Small intestine (tissue), 7 donors: ENCODE measurements around the gene CDH2. TPM values are rescaled to one million over a fixed set of nuclear protein-coding genes. Genes with fewer than 3 reads are reported as not detected.

Experiments
- DNase-seq, 2 donors: peaks; one replicate each; pipeline versions ENCODE4 v3.0.0 to v3.0.0-alpha.2; 2013
- FAIRE-seq: peaks from 2 replicates; lab custom pipeline; 2012; peaks lifted over from hg19 to GRCh38; lab: Jason Lieb, UNC
- H3K27ac ChIP-seq, 3 donors: one replicate each; pipeline ENCODE4 v1.5.1; 2013; ENCODE audit warnings: low read length in 2 of 3, mild to moderate bottlenecking in 2 of 3, control low read depth in 1 of 3, inconsistent platforms in 1 of 3, low read depth in 1 of 3, moderate library complexity in 1 of 3
- H3K27me3 ChIP-seq, 3 donors: one replicate each; pipeline ENCODE4 v1.6.1; 2013; ENCODE audit warnings: low read length in 3 of 3, inconsistent platforms in 1 of 3; ENCODE audit not compliant: control insufficient read depth in 3 of 3, insufficient read depth in 3 of 3
- H3K36me3 ChIP-seq, 3 donors: one replicate each; pipeline ENCODE4 v1.6.1; 2013; ENCODE audit warnings: low read length in 3 of 3, inconsistent platforms in 1 of 3, low read depth in 1 of 3, mild to moderate bottlenecking in 1 of 3, moderate library complexity in 1 of 3; ENCODE audit not compliant: control insufficient read depth in 3 of 3, insufficient read depth in 2 of 3
- H3K4me1 ChIP-seq, 3 donors: one replicate each; pipeline ENCODE4 v1.6.1; 2013; ENCODE audit warnings: low read length in 2 of 3, inconsistent platforms in 1 of 3, low read depth in 1 of 3, mild to moderate bottlenecking in 1 of 3, moderate library complexity in 1 of 3; ENCODE audit not compliant: control insufficient read depth in 3 of 3, insufficient read depth in 2 of 3
- H3K4me3 ChIP-seq, 3 donors: one replicate each; pipeline ENCODE4 v1.5.1; 2013; ENCODE audit warnings: low read length in 3 of 3, control low read depth in 1 of 3, inconsistent platforms in 1 of 3, low read depth in 1 of 3, mild to moderate bottlenecking in 1 of 3, moderate library complexity in 1 of 3
- H3K9me3 ChIP-seq, 2 donors: one replicate each; pipeline ENCODE4 v1.6.1; 2013; ENCODE audit warnings: low read depth in 1 of 2, low read length in 1 of 2; ENCODE audit not compliant: control insufficient read depth in 2 of 2, insufficient read depth in 1 of 2
- WGBS, 3 donors: extraction: QIAGEN DNeasy Blood & Tissue Kit; methylation state at CpG; one replicate each; pipeline ENCODE4 v1.1.7; 2013; 5-methylcytosine and 5-hydroxymethylcytosine counted together
- polyA plus RNA-seq, 4 donors: library from polyadenylated mRNA; stranded (reverse) in 3 of 4; unstranded in 1 of 4; fragments of 200-250 nt in 3 of 4; fragments of 120-200 nt in 1 of 4; gene quantifications; one replicate each; pipeline versions ENCODE4 v1.2.1 to v1.2.3, GENCODE V29; 2013
- donor health status: healthy with polysubstance abuse.
- donor health status: control.
- donor health status: control.
- donor health status: Bipolar disorder and iron deficiency.
- donor health status: healthy.

Gene CDH2
- polyA plus RNA-seq, 4 donors: 1.1 to 8.9 (median 1.5) TPM; not detected in 1

GRCh38 chr18:28193177-28193778, 16.3 kb upstream of the CDH2 start:
- Histone ChIP-seq H3K27me3 (no peaks in the 10 kb centered on the region), H3K36me3 (no peaks in the 10 kb centered on the region), H3K4me3 (no peak overlapping the region), H3K9me3 (no peaks in the 10 kb centered on the region), H3K27ac (no peak overlapping the region), H3K4me1 (no peaks in the 10 kb centered on the region)
- WGBS, 3 donors: 65 to 66% (median 65%) methylated on average over 6 of the region's 6 CpGs
- DNase-seq (no peak), FAIRE-seq (no peak)

GRCh38 chr18:28189400-28190239, 12.7 kb upstream of the CDH2 start:
- Histone ChIP-seq H3K4me1 (no peaks in the 10 kb centered on the region), H3K36me3 (no peaks in the 10 kb centered on the region), H3K9me3 (no peaks in the 10 kb centered on the region), H3K27ac (no peak overlapping the region), H3K27me3 (peaks cover 0 to 5% (median 2%) of the 10 kb centered on the region in 3 donors), H3K4me3 (no peak overlapping the region)
- FAIRE-seq (no peak), DNase-seq (peak; percentile 18 to 46)
- whole genome bisulfite sequencing, 3 donors: 55 to 68% (median 64%) methylated on average over 5 of the region's 5 CpGs

- no peaks in the 10 kb centered on the region for H3K36me3 ChIP-seq
- peaks cover 0 to 14% (median 2%) of the 10 kb centered on the region in 3 donors for H3K27me3 ChIP-seq
- FAIRE-seq (no peak), DNase-seq (no peak)
- no peaks in the 10 kb centered on the region for H3K4me1 ChIP-seq
- H3K4me3 ChIP-seq: no peak overlapping the region
- no peaks in the 10 kb centered on the region for H3K9me3 ChIP-seq
- 71 to 80% (median 74%) methylated on average over 3 of the region's 3 CpGs for whole genome bisulfite sequencing, 3 donors
- no peak overlapping the region for H3K27ac ChIP-seq
These were observed 8.2 kb upstream of the CDH2 start for GRCh38 chr18:28185121-28185520.

GRCh38 chr18:28183418-28184078, 6.6 kb upstream of the CDH2 start:
- H3K36me3 ChIP-seq: no peaks in the 10 kb centered on the region
- H3K27me3 ChIP-seq: peaks cover 2 to 18% (median 2%) of the 10 kb centered on the region in 3 donors
- no peaks in the 10 kb centered on the region for H3K4me1 ChIP-seq
- H3K4me3 ChIP-seq: no peak overlapping the region
- DNase-seq: no peak
- no peak for FAIRE-seq
- no peak overlapping the region for H3K27ac ChIP-seq
- WGBS, 3 donors: 24 to 59% (median 37%) methylated on average over 4 of the region's 4 CpGs
- H3K9me3 ChIP-seq: no peaks in the 10 kb centered on the region

- FAIRE-seq (no peak), DNase-seq (no peak)
- Histone ChIP-seq H3K4me1 (no peaks in the 10 kb centered on the region), H3K4me3 (no peak overlapping the region), H3K27me3 (peaks cover 4 to 27% (median 13%) of the 10 kb centered on the region in 3 donors), H3K27ac (no peak overlapping the region), H3K9me3 (no peaks in the 10 kb centered on the region), H3K36me3 (no peaks in the 10 kb centered on the region)
- 52 to 77% (median 59%) methylated on average over 2 of the region's 2 CpGs for WGBS, 3 donors
These were observed 4.7 kb upstream of the CDH2 start for GRCh38 chr18:28181616-28182015.

GRCh38 chr18:28178720-28179119, 1.8 kb upstream of the CDH2 start:
- no peak overlapping the region for H3K4me3 ChIP-seq
- FAIRE-seq (no peak), DNase-seq (no peak)
- H3K27me3 ChIP-seq: peaks cover 14 to 43% (median 25%) of the 10 kb centered on the region in 3 donors
- WGBS, 3 donors: 48 to 57% (median 52%) methylated on average over 6 of the region's 6 CpGs
- no peaks in the 10 kb centered on the region for H3K36me3 ChIP-seq
- no peak overlapping the region for H3K27ac ChIP-seq
- no peaks in the 10 kb centered on the region for H3K9me3 ChIP-seq
- H3K4me1 ChIP-seq: no peaks in the 10 kb centered on the region

GRCh38 chr18:28177828-28178635, 1.1 kb upstream of the CDH2 start:
- no peaks in the 10 kb centered on the region for H3K4me1 ChIP-seq
- 1 to 2% (median 2%) methylated on average over 41 to 83 of the region's 83 CpGs for WGBS, 3 donors
- H3K9me3 ChIP-seq: no peaks in the 10 kb centered on the region
- no peak overlapping the region for H3K27ac ChIP-seq
- H3K4me3 ChIP-seq: peak overlapping the region; percentile 7 to 43 (median 22)
- no peaks in the 10 kb centered on the region for H3K36me3 ChIP-seq
- DNase-seq: peak in 1 of 2 donors; percentile 66
- FAIRE-seq: no peak
- H3K27me3 ChIP-seq: peaks cover 14 to 45% (median 25%) of the 10 kb centered on the region in 3 donors

GRCh38 chr18:28176698-28176947, 307 bp downstream of the CDH2 start:
- H3K27ac ChIP-seq: no peak overlapping the region

More at GRCh38 chr18:28176698-28176947, 307 bp downstream of the CDH2 start:
- Histone ChIP-seq H3K9me3 (no peaks in the 10 kb centered on the region), H3K4me3 (peak overlapping the region in 2 of 3 donors; percentile 22 to 42), H3K27me3 (peaks cover 15 to 40% (median 25%) of the 10 kb centered on the region in 3 donors), H3K4me1 (no peaks in the 10 kb centered on the region), H3K36me3 (no peaks in the 10 kb centered on the region)
- WGBS, 3 donors: 1 to 4% (median 1%) methylated on average over 29 to 38 of the region's 38 CpGs
- no peak for FAIRE-seq
- no peak for DNase-seq
